IPS-NIHi7 (cell line): ENCODE data around the gene RASAL1.

ENCODE experiments used
- DNase-seq: peaks from one replicate; pipeline ENCODE4 v3.0.0; 2012; ENCODE audit warnings: mixed read lengths; ENCODE audit errors: extremely low spot score

The RASAL1 gene

DNA sequence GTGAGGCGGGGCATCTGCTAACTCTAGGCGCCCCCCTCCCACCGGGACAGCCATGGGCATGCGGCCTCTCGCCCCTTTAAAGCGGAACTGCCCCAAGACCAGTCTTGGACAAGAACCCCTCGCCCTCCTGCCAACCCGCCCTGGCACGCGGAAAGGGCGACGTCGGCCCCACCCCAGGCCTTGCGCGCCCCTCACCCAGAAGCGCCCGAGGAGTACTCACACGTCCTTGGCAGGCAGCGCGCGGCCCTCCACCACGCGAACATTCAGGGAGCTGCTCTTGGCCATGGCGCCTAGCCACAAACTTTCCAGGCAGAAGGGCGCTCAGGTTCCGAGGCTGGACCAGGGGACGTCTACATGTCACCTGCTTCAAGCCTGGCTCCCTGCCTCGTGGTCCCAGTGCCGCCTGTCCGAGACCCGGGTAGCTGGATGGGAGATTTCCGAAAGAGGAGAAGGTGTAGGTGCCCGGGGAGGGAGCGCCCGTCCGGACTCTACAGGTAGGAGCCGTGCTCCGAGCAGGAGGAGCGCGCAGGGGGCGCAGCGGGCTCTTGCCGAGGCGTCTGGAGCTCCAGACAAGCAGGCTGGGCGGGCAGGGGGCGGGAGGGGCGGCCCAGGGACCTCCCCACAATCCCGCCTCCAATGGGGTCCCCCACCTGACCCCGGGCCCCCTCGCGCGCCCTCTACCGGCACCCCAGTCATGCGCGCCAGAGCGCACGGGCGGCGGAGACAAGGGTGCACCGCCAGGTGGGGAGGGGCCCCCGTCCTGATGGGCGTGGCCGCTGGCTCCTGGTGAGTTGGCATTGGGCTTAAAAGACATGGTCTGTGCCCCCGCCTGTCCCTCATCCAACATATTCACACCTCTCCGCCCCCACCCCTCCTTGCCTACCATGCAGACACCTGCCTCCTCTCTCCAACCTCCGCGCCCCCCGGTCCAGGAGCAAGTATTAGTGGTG, at the start of gene RASAL1:
Gene RASAL1, minus strand, starts transcription at position 584 of the 950 bp plus-strand sequence. Its CDS starts 299 bp downstream, at position 285.
- DNase-seq, result peak; percentile 96

GRCh38 chr12:113184900-113185179, 49.3 kb upstream of the RASAL1 start:
- peak; percentile 93 for DNase-seq

DNA sequence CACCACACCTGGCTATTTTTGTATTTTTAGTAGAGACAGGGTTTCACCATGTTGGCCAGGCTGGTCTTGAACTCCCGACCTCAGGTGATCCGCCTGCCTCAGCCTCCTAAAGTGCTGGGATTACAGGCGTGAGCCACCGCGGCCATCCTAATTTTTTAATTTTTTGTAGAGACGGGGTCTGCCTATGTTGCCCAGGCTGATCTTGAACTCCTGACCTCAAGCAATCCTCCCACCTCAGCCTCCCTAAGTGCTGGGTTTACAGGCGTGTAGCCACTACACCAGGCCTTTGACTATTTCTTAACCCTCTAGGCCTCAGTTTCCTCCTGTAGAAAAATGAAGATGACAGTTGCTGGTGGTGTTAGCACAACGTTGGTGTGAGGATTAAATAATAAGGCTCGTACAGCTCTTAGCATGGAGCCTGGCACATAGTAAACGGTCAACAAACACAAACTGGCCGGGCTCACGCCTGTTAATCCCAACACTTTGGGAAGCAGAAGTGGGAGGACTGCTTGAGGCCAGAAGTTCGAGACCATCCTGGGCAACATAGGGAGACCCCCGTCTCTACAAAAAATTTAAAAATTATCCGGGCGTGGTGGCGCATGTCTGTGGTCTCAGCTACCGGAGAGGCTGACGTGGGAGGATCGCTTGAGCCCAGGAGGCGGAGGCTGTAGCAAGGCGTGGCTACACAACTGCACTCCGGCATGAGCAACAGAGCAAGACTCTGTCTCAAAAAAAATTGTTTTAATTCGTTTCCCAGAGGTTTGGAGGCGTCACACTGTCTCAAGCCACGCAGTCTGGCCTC, 48.7 kb upstream of the RASAL1 start:
- DNase-seq, result no peak

- no peak for DNase-seq
These were observed 47.5 kb upstream of the RASAL1 start for GRCh38 chr12:113183030-113183589.

- DNase-seq, result no peak
These were observed 46.4 kb upstream of the RASAL1 start for GRCh38 chr12:113181975-113182374.

DNA sequence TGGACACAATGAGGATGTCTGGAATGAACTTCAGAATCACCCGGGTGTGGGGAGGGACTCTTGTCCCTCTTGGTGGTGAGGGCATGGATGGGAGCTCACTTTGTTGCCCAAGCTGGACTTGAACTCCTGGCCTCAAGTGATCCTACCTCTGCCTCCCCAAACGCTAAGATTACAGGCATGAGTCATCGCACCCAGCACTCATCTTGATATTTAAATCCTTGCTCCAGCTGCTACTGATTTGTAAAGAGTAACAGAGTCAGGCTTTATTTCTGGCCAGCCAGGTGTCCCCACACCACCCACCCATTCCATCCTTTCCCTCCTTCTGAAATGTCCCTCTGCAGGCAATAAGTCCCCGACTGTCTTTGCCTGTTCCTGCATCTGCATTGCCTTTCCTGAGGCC, 44.8 kb upstream of the RASAL1 start:
- DNase-seq, result no peak

DNA sequence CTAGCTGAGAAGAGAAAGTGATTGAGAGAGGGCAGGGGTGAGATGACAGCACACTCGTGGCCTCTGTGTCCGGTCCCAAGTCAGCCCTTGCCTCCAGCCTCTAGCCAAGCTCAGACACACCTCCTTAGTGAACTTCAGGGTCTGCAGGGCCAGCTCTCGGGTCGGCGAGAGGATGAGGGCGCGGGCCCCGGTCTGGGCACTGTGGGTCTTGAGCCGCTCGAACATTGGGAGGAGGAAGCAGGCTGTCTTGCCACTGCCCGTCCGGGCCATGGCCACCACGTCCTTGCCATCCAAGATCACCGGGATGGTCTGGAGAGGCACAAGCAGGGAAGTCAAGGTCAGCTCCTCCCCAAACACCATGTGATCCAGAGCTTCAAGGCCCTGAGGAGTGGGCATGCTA, 43.5 kb upstream of the RASAL1 start:
- DNase-seq, result no peak

GRCh38 chr12:113174461-113175384, 39.2 kb upstream of the RASAL1 start:
- peak; percentile 88 for DNase-seq

DNA sequence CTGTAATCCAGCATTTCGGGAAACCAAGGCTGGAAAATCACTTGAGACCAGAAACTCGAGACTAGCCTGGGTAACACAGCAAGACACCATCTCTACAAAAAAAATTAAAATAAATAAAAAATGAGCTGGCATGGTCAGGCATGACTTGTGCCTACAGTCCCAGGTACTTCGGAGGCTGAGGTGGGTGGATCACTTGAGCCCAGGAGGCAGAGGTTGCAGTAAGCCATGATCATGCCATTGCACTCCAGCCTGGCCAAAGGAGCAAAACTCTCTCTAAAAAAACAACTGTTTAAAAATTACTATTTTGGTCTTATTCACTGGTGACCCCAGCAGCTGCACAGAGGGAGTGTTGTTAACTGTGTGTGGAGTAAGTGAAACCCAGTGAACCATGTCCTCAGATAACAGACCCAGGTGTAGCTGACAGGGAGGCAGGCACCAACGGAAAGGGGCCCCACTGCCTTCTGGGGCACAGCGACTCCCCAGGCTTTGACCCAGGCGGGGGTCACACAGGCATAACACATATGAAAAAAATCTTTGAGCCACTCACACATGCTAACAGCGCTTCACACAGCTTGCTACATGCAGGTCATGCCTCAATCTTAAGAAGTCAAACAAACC, 37.6 kb upstream of the RASAL1 start:
- no peak for DNase-seq

- DNase-seq, result no peak
These were observed 36.6 kb upstream of the RASAL1 start for GRCh38 chr12:113172185-113172584.

DNA sequence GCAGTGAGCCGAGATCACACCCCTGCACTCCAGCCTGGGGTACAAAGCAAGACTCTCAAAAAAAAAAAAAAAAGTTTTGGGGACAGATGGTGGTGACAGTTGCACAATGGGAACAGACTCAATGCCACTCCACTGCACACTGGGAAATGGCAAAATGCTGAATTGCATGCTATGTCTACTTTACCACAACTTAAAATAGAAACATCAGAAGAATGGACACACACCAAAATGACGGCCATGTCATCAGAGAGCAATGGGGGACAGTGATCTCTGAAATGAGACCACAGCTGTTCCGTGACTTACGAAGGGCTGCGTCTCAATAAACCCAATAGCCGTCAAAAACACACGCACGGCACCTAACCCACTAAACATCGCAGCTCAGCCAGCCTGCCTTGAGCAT, 36.0 kb upstream of the RASAL1 start:
- no peak for DNase-seq

GRCh38 chr12:113170926-113171325, 35.4 kb upstream of the RASAL1 start:
- DNase-seq, result no peak

DNA sequence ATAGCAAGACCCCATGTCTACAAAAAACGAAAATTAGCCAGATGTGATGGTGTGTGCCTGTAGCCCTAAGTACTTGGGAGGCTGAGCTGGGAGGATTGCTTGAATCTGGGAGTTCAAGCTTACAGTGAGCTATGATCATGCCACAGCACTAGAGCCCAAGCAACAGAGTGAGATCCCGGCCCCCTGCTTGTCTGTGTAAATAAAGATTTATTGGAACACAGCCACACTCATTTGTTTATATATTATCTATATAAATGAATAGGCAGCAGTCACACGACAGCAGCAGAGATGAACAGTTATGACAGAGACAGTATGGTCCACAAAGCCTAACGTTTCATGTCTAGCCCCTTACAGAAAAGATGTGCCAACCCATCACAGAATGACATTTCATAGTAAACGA, 34.9 kb upstream of the RASAL1 start:
- no peak for DNase-seq

GRCh38 chr12:113169697-113170096, 34.1 kb upstream of the RASAL1 start:
- no peak for DNase-seq

- DNase-seq, result no peak
These were observed 32.3 kb upstream of the RASAL1 start for GRCh38 chr12:113167868-113168267.

DNA sequence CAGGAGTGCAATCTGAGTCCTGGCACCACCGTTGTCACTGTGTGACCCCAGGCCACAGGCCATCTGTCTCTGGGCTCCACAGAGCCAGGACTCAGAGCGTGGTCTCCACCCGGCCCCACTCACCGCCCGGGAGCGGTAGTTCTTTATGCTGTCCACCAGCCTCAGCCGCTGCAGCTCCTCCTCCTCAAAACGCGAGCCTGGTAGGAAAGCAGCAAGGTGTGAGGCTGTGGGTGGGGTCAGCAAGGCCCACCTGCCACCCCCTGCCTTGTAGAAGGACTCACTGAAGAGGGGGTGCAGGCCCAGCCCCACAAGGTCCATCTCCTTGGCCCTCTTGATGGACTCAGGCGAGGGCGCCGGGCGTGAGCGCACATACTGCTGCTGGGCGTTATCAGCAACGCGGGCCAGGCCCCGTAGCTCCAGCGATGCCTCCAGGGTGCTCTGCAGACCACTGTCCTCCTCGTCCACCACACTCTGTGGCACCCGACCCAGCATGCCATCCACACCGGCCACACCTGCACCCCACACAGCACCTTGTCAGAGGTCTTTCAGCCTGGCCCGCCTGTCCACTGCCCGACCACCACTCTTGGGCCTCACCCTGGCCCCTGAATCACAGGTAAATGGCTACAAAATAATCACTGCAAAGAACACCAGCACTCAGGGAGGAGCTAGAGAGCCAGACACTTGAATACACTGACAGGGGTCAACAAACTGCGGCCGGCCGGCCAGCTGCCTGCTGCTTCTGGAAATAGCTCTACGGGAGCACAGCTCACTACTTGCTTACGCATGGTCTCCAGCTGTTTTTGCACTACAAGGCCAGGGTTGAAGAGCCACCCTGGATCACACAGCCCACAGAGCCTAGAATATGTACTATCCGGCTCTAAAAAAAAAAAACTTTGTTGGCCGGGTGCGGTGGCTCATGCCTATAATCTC, 30.2 kb upstream of the RASAL1 start:
- DNase-seq, result no peak

DNA sequence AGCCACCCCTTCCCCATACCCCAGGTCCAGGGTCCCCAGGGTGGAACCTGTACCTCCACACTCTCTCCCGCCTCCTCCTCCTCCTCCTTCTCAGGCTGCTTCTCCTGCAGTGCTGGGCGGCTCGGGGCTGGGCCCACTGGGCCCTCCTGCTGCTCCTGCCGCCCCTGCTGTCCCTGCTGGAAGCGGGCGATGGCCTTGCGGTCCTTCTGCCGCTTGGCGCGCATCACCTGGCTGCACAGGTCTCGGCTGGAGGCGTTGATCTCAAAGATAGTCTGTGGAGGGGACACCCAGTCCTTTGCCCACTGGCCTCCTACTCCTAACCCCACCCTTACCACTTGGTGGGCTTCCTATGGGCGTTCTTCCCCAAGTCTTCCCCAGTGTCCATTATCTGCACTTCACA, 28.5 kb upstream of the RASAL1 start:
- DNase-seq, result no peak

DNA sequence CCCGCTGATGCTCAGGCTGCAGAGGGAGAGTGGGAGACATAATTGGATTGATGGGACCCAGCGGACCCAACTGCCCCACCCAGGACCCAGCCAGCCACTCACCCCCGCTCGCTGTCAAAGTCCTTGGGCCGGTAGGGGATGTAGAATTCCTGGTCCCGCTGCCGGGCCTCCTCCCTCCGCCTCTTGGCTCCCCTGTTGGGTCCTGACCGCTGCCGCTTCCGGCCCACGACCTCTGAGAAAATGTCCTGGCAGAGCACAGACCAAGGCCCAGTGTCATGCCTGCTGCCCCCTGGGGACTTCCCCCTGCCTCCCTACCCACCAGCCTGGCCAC, 27.4 kb upstream of the RASAL1 start:
- DNase-seq, result no peak

DNA sequence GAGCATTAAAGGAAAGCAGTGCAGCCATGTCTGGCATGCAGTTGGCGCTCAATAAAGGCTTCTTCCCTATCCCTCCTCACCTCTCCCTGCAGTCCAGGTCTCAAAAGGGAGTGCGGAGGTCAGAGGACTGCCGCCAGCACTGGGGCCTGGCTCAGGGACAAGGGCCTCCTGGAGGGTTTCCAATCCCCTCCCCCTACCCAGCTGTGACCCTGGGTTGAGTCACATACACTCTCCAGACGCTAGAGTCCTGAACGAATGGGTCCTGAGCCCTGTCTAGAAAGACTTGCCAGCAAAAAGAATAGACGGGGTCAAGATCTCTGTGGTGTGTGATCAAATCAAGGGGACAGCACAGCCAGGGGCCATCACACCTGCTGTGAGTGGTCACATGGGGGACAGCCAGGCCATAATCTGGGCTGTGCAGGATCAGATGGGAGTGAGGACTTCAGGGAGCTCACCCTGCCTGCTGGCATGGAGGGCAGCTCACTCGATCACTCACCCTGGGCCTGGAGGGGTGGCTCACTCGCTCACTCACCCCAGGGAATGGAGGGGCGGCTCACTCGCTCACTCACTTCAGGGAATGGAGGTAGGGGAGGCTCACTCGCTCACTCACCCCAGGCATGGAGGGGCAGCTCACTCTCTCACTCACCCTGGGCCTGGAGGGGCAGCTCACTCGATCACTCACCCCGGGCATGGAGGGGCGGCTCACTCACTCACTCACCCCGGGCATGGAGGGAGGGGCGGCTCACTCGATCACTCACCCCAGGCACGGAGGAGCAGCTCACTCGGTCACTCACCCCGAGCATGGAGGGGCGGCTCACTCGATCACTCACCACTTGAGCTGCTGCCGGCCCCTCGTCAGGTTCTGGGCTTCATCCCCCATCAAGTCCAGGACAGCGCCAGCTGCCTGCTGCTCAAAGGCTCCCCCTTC, 26.8 kb upstream of the RASAL1 start:
- peak; percentile 65 for DNase-seq
